NCI-H69 (cell line): ENCODE measurements around the gene FMC1.
"Not testable (repeated sequence)": the region's sequence is repeated elsewhere in the genome, so short reads cannot be mapped to it uniquely, and the experiment has no call there.

Source experiments
- DNase-seq: peaks from one replicate; lab custom pipeline; 2025; lab: John Stamatoyannopoulos, UW

Gene FMC1

GRCh38 chr7:139341058-139341775, at the start of gene FMC1:
FMC1 (plus strand) TSS chr7:139341337; CDS start chr7:139341385, 48 bp downstream.
- DNase-seq, result peak; percentile 97

GRCh38 chr7:139292821-139293220, 48.3 kb upstream of the FMC1 start:
- no peak for DNase-seq

GRCh38 chr7:139293534-139293933, 47.6 kb upstream of the FMC1 start:
- no peak for DNase-seq

- DNase-seq, result no peak
Measured at GRCh38 chr7:139294241-139294640, 46.9 kb upstream of the FMC1 start.

GRCh38 chr7:139294951-139295575, 46.1 kb upstream of the FMC1 start:
- DNase-seq, result no peak

- DNase-seq, result no peak
Measured at GRCh38 chr7:139297795-139298194, 43.3 kb upstream of the FMC1 start.

GRCh38 chr7:139299296-139299695, 41.8 kb upstream of the FMC1 start:
- DNase-seq, result no peak

- no peak for DNase-seq
Measured at GRCh38 chr7:139300390-139300789, 40.7 kb upstream of the FMC1 start.

GRCh38 chr7:139304517-139304916, 36.6 kb upstream of the FMC1 start:
- peak; percentile 33 for DNase-seq

GRCh38 chr7:139317939-139318505, 23.1 kb upstream of the FMC1 start:
- DNase-seq, result no peak

- no peak for DNase-seq
Measured at GRCh38 chr7:139321071-139321745, 19.9 kb upstream of the FMC1 start.

GRCh38 chr7:139324709-139325108, 16.4 kb upstream of the FMC1 start:
- DNase-seq, result not testable (repeated sequence)

GRCh38 chr7:139328375-139328774, 12.8 kb upstream of the FMC1 start:
- no peak for DNase-seq

- DNase-seq, result no peak
Measured at GRCh38 chr7:139329119-139329518, 12.0 kb upstream of the FMC1 start.

- DNase-seq, result no peak
Measured at GRCh38 chr7:139330333-139331030, 10.7 kb upstream of the FMC1 start.

GRCh38 chr7:139332697-139333359, 8.3 kb upstream of the FMC1 start:
- no peak for DNase-seq

GRCh38 chr7:139333443-139333842, 7.7 kb upstream of the FMC1 start:
- not testable (repeated sequence) for DNase-seq

GRCh38 chr7:139334399-139335150, 6.6 kb upstream of the FMC1 start:
- DNase-seq, result no peak

- no peak for DNase-seq
Measured at GRCh38 chr7:139339025-139339424, 2.1 kb upstream of the FMC1 start.

GRCh38 chr7:139339698-139340036, 1.5 kb upstream of the FMC1 start:
- DNase-seq, result no peak
